GM12872 (cell line): Measurements from ENCODE around the gene USP24.

Experiments used
- CTCF ChIP-seq: IDR thresholded peaks from 3 replicates; pipeline ENCODE4 v1.5.1; 2011; ENCODE audit warnings: low read depth, mild to moderate bottlenecking, low read length, moderate library complexity; ENCODE audit not compliant: insufficient read depth

Gene USP24

GRCh38 chr1:55129194-55129728, 85.9 kb downstream of the USP24 start:
- no peak for TF ChIP-seq CTCF

- TF ChIP-seq CTCF, result no peak
These were observed 86.7 kb downstream of the USP24 start for GRCh38 chr1:55128418-55128995.

- TF ChIP-seq CTCF, result no peak
These were observed 87.3 kb downstream of the USP24 start for GRCh38 chr1:55127827-55128343.

GRCh38 chr1:55124470-55124869, 90.7 kb downstream of the USP24 start:
- no peak for TF ChIP-seq CTCF

GRCh38 chr1:55120538-55120937, 94.6 kb downstream of the USP24 start:
- no peak for TF ChIP-seq CTCF

GRCh38 chr1:55118651-55119329, 96.4 kb downstream of the USP24 start:
- no peak for TF ChIP-seq CTCF

GRCh38 chr1:55117941-55118340, 97.2 kb downstream of the USP24 start:
- TF ChIP-seq CTCF, result no peak
